Left renal pelvis (tissue), 4 donors: ENCODE data around the gene SEC61A1. TPM values are rescaled to one million over a fixed set of nuclear protein-coding genes. Genes with fewer than 3 reads are reported as not detected.

ENCODE experiments used
- DNase-seq, 4 donors: peaks; one replicate each; pipeline ENCODE4 v3.0.0-alpha.2; 2013; ENCODE audit warnings: low read depth in 4 of 4, low spot score in 3 of 4
- polyA plus RNA-seq, 4 donors: library from polyadenylated mRNA; unstranded; fragments of 120-200 nt; gene quantifications; one replicate each; pipeline ENCODE4 v1.2.1, GENCODE V29; 2013; ENCODE audit not compliant: insufficient read length in 4 of 4

The SEC61A1 gene
- polyA plus RNA-seq = 100 to 1,000 TPM; 161 to 194 (median 167) TPM

- peak; percentile 79 to 89 (median 86) for DNase-seq
Observed at GRCh38 chr3:128051837-128052594, at the start of gene SEC61A1. SEC61A1 (plus strand) TSS chr3:128052437; CDS start chr3:128052553, 116 bp downstream.

GRCh38 chr3:128004661-128005060, 47.6 kb upstream of the SEC61A1 start:
- DNase-seq = no peak

- no peak for DNase-seq
Observed at GRCh38 chr3:128006061-128007032, 45.9 kb upstream of the SEC61A1 start.

- no peak for DNase-seq
Observed at GRCh38 chr3:128007033-128007424, 45.2 kb upstream of the SEC61A1 start.

- DNase-seq = no peak
Observed at GRCh38 chr3:128009952-128010846, 42.0 kb upstream of the SEC61A1 start.

GRCh38 chr3:128011140-128011539, 41.1 kb upstream of the SEC61A1 start:
- DNase-seq = peak; percentile 29 to 52 (median 38)

GRCh38 chr3:128012050-128012449, 40.2 kb upstream of the SEC61A1 start:
- DNase-seq = no peak

GRCh38 chr3:128014548-128014947, 37.7 kb upstream of the SEC61A1 start:
- no peak for DNase-seq

- DNase-seq = no peak
Observed at GRCh38 chr3:128016502-128016901, 35.7 kb upstream of the SEC61A1 start.

GRCh38 chr3:128021768-128022372, 30.4 kb upstream of the SEC61A1 start:
- DNase-seq = no peak

GRCh38 chr3:128033102-128033501, 19.1 kb upstream of the SEC61A1 start:
- no peak for DNase-seq

- no peak for DNase-seq
Observed at GRCh38 chr3:128036119-128036518, 16.1 kb upstream of the SEC61A1 start.

GRCh38 chr3:128040041-128040440, 12.2 kb upstream of the SEC61A1 start:
- no peak for DNase-seq

GRCh38 chr3:128040660-128041059, 11.6 kb upstream of the SEC61A1 start:
- DNase-seq = no peak

GRCh38 chr3:128041344-128041743, 10.9 kb upstream of the SEC61A1 start:
- no peak for DNase-seq

- DNase-seq = no peak
Observed at GRCh38 chr3:128050597-128050996, 1.6 kb upstream of the SEC61A1 start.

GRCh38 chr3:128051459-128051836, 789 bp upstream of the SEC61A1 start:
- no peak for DNase-seq

- no peak for DNase-seq
Observed at GRCh38 chr3:128052595-128053351, 536 bp downstream of the SEC61A1 start.

- DNase-seq = no peak
Observed at GRCh38 chr3:128053614-128054013, 1.4 kb downstream of the SEC61A1 start.
